ENCODE results near the gene STK39. TPM values are rescaled to one million over a fixed set of nuclear protein-coding genes. Genes with fewer than 3 reads are reported as not detected.

Gene STK39
- total RNA-seq, 4 donors from 2014 or later, result 8.9 to 28.3 (median 14.5) TPM

- intact Hi-C loops (cut with DNase I; ENCODE audit: low total_unique reads), result no loop called here
- 58 to 72% methylated on average over 9 of the region's 9 CpGs for WGBS, 2 donors
- H3K4me3 ChIP-seq (ENCODE audit: low read depth, poor library complexity, severe bottlenecking), result no peak overlapping the region
Observed at GRCh38 chr2:167966937-167967913, 280.2 kb downstream of the STK39 start.

GRCh38 chr2:167965907-167966761, 281.3 kb downstream of the STK39 start:
- 52 to 63% methylated on average over 5 of the region's 5 CpGs for WGBS, 2 donors
- no peak for DNase-seq (ENCODE audit: low spot score in 2 of 2)
- intact Hi-C loops (cut with DNase I; ENCODE audit: low total_unique reads), result no loop called here
- TF ChIP-seq POLR2A (IDR thresholded peaks at IDR 0.05) (no peak), CTCF (IDR thresholded peaks at IDR 0.05) (no peak)
- H3K4me3 ChIP-seq (ENCODE audit: low read depth, poor library complexity, severe bottlenecking), result no peak overlapping the region

More at GRCh38 chr2:167966937-167967913, 280.2 kb downstream of the STK39 start:
- TF ChIP-seq CTCF (IDR thresholded peaks at IDR 0.05), result no peak
- TF ChIP-seq POLR2A (IDR thresholded peaks at IDR 0.05), result no peak
- DNase-seq (ENCODE audit: low spot score in 2 of 2), result no peak

GRCh38 chr2:167964650-167965413, 282.6 kb downstream of the STK39 start:
- 71 to 82% methylated on average over 5 of the region's 5 CpGs for WGBS, 2 donors
- no peak overlapping the region for H3K4me3 ChIP-seq (ENCODE audit: low read depth, poor library complexity, severe bottlenecking)
- no peak for DNase-seq (ENCODE audit: low spot score in 2 of 2)
- intact Hi-C loops (cut with DNase I; ENCODE audit: low total_unique reads), result no loop called here
- TF ChIP-seq POLR2A (IDR thresholded peaks at IDR 0.05) (no peak), CTCF (IDR thresholded peaks at IDR 0.05) (no peak)

GRCh38 chr2:167963899-167964649, 283.3 kb downstream of the STK39 start:
- H3K4me3 ChIP-seq (ENCODE audit: low read depth, poor library complexity, severe bottlenecking), result no peak overlapping the region
- no peak for DNase-seq (ENCODE audit: low spot score in 2 of 2)
- 97% methylated on average over 9 of the region's 9 CpGs for WGBS, 2 donors
- intact Hi-C loops (cut with DNase I; ENCODE audit: low total_unique reads), result no loop called here
- no peak for TF ChIP-seq POLR2A (IDR thresholded peaks at IDR 0.05)

- no peak overlapping the region for H3K4me3 ChIP-seq (ENCODE audit: low read depth, poor library complexity, severe bottlenecking)
- WGBS, 2 donors, result 80 to 85% methylated on average over 10 of the region's 10 CpGs
- no peak for DNase-seq (ENCODE audit: low spot score in 2 of 2)
- intact Hi-C loops (cut with DNase I; ENCODE audit: low total_unique reads), result no loop called here
- no peak for TF ChIP-seq POLR2A (IDR thresholded peaks at IDR 0.05)
- no peak for TF ChIP-seq CTCF (IDR thresholded peaks at IDR 0.05)
Observed at GRCh38 chr2:167962436-167963226, 284.8 kb downstream of the STK39 start.

All from lower leg skin (tissue), 4 donors.